HG03025 (cell line): Measurements from ENCODE around the gene FLG.
"Not testable (repeated sequence)": the region's sequence is repeated elsewhere in the genome, so short reads cannot be mapped to it uniquely, and the experiment has no call there.

Source experiments
- ATAC-seq: cut with Tn5 transposase; IDR thresholded peaks from one replicate; pipeline ENCODE4 v1.9.1; 2021; ENCODE audit warnings: mild to moderate bottlenecking, moderate library complexity; ENCODE audit not compliant: unreplicated experiment, low FRiP score

FLG gene

GRCh38 chr1:152325111-152325510, at the start of gene FLG:
TSS of gene FLG (minus strand) at chr1:152325239. CDS start at chr1:152315456, 9,783 bp downstream.
- no peak for ATAC-seq

- ATAC-seq, result no peak
These were observed 49.4 kb upstream of the FLG start for GRCh38 chr1:152374451-152374850.

GRCh38 chr1:152372672-152373071, 47.6 kb upstream of the FLG start:
- ATAC-seq, result no peak

- ATAC-seq, result no peak
These were observed 42.4 kb upstream of the FLG start for GRCh38 chr1:152367436-152367835.

- no peak for ATAC-seq
These were observed 34.9 kb upstream of the FLG start, which contains the start of gene FLG2 for GRCh38 chr1:152359906-152360305. TSS of gene FLG2 (minus strand) at chr1:152360006. CDS start at chr1:152358884, 1,122 bp downstream.

- no peak for ATAC-seq
These were observed 31.7 kb upstream of the FLG start for GRCh38 chr1:152356736-152357135.

- ATAC-seq, result no peak
These were observed 24.6 kb upstream of the FLG start for GRCh38 chr1:152349611-152350010.

GRCh38 chr1:152348447-152348846, 23.4 kb upstream of the FLG start:
- ATAC-seq, result no peak

- no peak for ATAC-seq
These were observed 22.2 kb upstream of the FLG start for GRCh38 chr1:152347116-152347728.

- no peak for ATAC-seq
These were observed 19.4 kb upstream of the FLG start for GRCh38 chr1:152344438-152344837.

- ATAC-seq, result no peak
These were observed 18.0 kb upstream of the FLG start for GRCh38 chr1:152343006-152343405.

GRCh38 chr1:152335399-152335798, 10.4 kb upstream of the FLG start:
- no peak for ATAC-seq

- ATAC-seq, result no peak
These were observed 3.9 kb upstream of the FLG start for GRCh38 chr1:152328801-152329391.

- ATAC-seq, result no peak
These were observed 11.1 kb downstream of the FLG start for GRCh38 chr1:152313970-152314369.

GRCh38 chr1:152313319-152313801, 11.7 kb downstream of the FLG start:
- ATAC-seq, result no peak

GRCh38 chr1:152312169-152312568, 12.9 kb downstream of the FLG start:
- not testable (repeated sequence) for ATAC-seq

GRCh38 chr1:152309955-152310354, 15.1 kb downstream of the FLG start:
- no peak for ATAC-seq

- not testable (repeated sequence) for ATAC-seq
These were observed 15.6 kb downstream of the FLG start for GRCh38 chr1:152309320-152309901.

GRCh38 chr1:152308758-152309157, 16.3 kb downstream of the FLG start:
- not testable (repeated sequence) for ATAC-seq

GRCh38 chr1:152307970-152308369, 17.1 kb downstream of the FLG start:
- not testable (repeated sequence) for ATAC-seq

GRCh38 chr1:152306123-152306522, 18.9 kb downstream of the FLG start:
- ATAC-seq, result not testable (repeated sequence)

GRCh38 chr1:152304773-152305172, 20.3 kb downstream of the FLG start:
- not testable (repeated sequence) for ATAC-seq
